Measurements from ENCODE around the gene KCTD19.

Gene KCTD19

DNA sequence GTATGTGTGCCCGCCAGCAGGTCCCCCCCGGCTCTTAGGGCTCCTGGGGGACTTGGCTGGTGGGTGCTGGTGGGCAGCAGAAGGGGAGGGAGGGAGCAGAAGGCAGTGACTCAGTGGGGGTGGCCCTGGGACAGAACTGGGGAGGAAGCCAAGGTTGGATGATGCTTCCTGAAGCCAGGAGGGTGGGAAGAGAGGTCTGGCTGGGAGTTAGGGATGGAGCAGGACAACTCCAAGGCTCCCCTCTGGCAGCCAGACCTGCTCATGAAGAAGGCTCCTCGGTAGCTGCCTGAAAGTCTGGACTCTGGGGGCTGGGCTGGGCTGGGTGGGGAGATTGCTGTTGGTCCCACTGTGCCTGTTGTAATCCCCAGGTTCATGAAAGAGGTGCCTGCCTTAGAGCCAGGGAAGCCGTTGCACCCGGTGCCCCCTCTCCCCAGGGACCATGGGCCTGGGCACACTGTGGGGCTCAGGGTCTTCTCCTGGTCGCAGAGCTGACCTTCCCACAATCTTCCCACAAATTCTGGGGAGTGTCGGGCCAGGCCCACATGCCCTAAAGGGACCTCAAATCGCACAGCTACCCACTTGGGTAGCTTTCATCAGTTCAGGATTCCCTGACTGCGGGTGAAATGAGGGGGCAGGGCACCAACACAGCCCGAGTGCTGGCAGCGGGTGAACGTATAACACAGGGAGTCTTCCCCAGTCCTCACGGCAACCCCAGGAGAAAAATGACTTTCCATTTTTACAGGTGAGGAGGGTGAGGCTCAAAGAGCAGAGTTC, 48.4 kb downstream of the KCTD19 start:
- H3K9ac ChIP-seq (ENCODE audit: low read depth in 1 of 2, low read length in 2 of 2), result peak overlapping the region; percentile 68 to 70
- H3K4me1 ChIP-seq (ENCODE audit: control insufficient read depth in 1 of 2, insufficient read depth in 2 of 2, low read length in 2 of 2), result peaks cover 11 to 15% of the 10 kb centered on the region in 2 donors
- H3K4me3 ChIP-seq (ENCODE audit: low read depth in 1 of 2, low read length in 2 of 2), result peak overlapping the region; percentile 82 to 84
- no peaks in the 10 kb centered on the region for H3K27me3 ChIP-seq (ENCODE audit: control insufficient read depth in 1 of 2, insufficient read depth in 2 of 2, low read length in 2 of 2)
- no peaks in the 10 kb centered on the region for H3K9me3 ChIP-seq (ENCODE audit: control insufficient read depth in 1 of 2, low read length in 2 of 2)
- peaks cover 0 to 7% of the 10 kb centered on the region in 2 donors for H3K36me3 ChIP-seq (ENCODE audit: control insufficient read depth in 1 of 2, insufficient read depth in 2 of 2, low read length in 2 of 2)
- H3K27ac ChIP-seq (ENCODE audit: low read depth, low read length), result peak overlapping the region; percentile 20

DNA sequence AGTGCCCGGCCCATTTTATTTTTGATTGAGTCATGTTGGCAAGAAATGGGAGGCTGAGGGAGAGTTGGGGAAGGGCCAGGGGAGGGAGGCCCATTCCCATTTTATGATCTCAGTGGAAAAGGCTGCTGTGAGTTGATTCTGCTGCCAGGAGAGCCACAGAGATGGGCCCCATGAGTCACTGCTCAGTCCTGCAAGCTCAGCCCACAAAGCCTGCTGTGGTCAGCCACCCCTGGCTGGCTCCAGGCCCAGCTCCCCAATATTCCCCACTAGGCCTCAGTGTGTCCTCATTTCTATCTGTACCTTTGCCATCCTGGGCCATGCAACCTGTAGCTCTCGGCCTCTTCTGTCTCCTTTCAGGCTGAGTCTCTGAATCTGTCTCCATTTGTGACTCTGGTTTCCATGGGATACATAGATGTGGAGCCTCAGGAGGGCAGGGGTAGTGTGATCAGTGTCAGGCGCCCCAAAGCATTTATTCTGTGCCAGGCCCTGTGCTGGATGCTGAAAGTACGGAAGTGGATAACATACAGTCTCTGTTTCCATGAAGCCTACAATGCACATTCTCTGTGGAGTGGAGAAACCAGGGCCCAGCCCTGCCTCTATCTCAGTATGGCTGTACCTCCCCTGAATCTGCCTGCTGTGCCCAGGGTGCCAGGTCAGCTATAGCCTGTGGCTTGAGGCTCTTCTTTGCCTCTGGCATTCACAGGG, 49.1 kb downstream of the KCTD19 start:
- H3K4me1 ChIP-seq (ENCODE audit: control insufficient read depth in 1 of 2, insufficient read depth in 2 of 2, low read length in 2 of 2), result peaks cover 11 to 15% of the 10 kb centered on the region in 2 donors
- peak overlapping the region; percentile 20 for H3K27ac ChIP-seq (ENCODE audit: low read depth, low read length)
- H3K9me3 ChIP-seq (ENCODE audit: control insufficient read depth in 1 of 2, low read length in 2 of 2), result no peaks in the 10 kb centered on the region
- H3K9ac ChIP-seq (ENCODE audit: low read depth in 1 of 2, low read length in 2 of 2), result peak overlapping the region in 1 of 2 donors; percentile 10
- peaks cover 0 to 7% of the 10 kb centered on the region in 2 donors for H3K36me3 ChIP-seq (ENCODE audit: control insufficient read depth in 1 of 2, insufficient read depth in 2 of 2, low read length in 2 of 2)
- no peaks in the 10 kb centered on the region for H3K27me3 ChIP-seq (ENCODE audit: control insufficient read depth in 1 of 2, insufficient read depth in 2 of 2, low read length in 2 of 2)
- no peak overlapping the region for H3K4me3 ChIP-seq (ENCODE audit: low read depth in 1 of 2, low read length in 2 of 2)

DNA sequence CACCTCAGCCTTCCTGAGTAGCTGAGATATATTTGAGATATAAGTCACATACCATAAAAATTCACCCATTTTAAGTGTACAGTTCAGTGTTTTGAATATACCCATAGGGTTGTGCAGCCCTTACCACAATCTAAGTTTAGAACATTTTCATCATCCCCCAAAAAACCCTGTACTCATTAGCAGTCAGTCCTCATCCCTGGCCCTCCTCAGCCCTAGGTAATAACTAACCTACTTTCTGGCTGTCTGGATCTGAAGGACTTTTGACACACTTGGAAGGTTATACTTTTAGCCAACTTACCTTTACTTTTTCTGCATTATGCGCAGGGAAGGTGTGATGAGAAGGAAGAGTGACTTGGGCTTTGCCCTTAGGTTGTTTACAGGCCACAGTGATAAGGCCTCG, 51.2 kb downstream of the KCTD19 start:
- Histone ChIP-seq H3K27ac (ENCODE audit: low read depth, low read length) (no peak overlapping the region), H3K36me3 (ENCODE audit: control insufficient read depth in 1 of 2, insufficient read depth in 2 of 2, low read length in 2 of 2) (peaks cover 0 to 7% of the 10 kb centered on the region in 2 donors), H3K9me3 (ENCODE audit: control insufficient read depth in 1 of 2, low read length in 2 of 2) (no peaks in the 10 kb centered on the region), H3K4me1 (ENCODE audit: control insufficient read depth in 1 of 2, insufficient read depth in 2 of 2, low read length in 2 of 2) (peaks cover 11 to 15% of the 10 kb centered on the region in 2 donors), H3K9ac (ENCODE audit: low read depth in 1 of 2, low read length in 2 of 2) (no peak overlapping the region), H3K27me3 (ENCODE audit: control insufficient read depth in 1 of 2, insufficient read depth in 2 of 2, low read length in 2 of 2) (no peaks in the 10 kb centered on the region), H3K4me3 (ENCODE audit: low read depth in 1 of 2, low read length in 2 of 2) (no peak overlapping the region)

DNA sequence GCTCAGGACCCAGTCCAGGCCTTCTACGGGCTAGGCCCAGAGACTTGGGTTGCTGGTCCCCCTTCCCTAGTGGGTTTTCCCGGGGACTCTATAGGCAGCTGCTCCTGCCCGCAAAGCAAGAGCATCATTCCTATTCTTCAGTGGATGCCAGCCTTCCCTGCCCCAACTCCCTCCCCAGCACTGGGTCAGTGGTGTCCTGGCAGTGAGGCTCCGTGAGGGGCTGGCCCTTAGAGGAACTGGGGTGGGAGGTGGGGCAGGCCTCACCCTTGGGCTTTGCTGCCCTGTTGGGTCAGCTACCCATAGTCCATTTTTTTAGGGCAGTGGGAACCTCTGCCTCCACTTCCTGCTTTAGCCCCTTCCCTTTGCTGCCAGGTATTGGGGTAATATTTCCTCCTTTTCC, 55.1 kb downstream of the KCTD19 start:
- H3K36me3 ChIP-seq (ENCODE audit: control insufficient read depth in 1 of 2, insufficient read depth in 2 of 2, low read length in 2 of 2), result peaks cover 0 to 4% of the 10 kb centered on the region in 2 donors
- no peak overlapping the region for H3K9ac ChIP-seq (ENCODE audit: low read depth in 1 of 2, low read length in 2 of 2)
- no peaks in the 10 kb centered on the region for H3K9me3 ChIP-seq (ENCODE audit: control insufficient read depth in 1 of 2, low read length in 2 of 2)
- no peaks in the 10 kb centered on the region for H3K27me3 ChIP-seq (ENCODE audit: control insufficient read depth in 1 of 2, insufficient read depth in 2 of 2, low read length in 2 of 2)
- H3K4me1 ChIP-seq (ENCODE audit: control insufficient read depth in 1 of 2, insufficient read depth in 2 of 2, low read length in 2 of 2), result no peaks in the 10 kb centered on the region
- H3K4me3 ChIP-seq (ENCODE audit: low read depth in 1 of 2, low read length in 2 of 2), result no peak overlapping the region
- H3K27ac ChIP-seq (ENCODE audit: low read depth, low read length), result no peak overlapping the region

DNA sequence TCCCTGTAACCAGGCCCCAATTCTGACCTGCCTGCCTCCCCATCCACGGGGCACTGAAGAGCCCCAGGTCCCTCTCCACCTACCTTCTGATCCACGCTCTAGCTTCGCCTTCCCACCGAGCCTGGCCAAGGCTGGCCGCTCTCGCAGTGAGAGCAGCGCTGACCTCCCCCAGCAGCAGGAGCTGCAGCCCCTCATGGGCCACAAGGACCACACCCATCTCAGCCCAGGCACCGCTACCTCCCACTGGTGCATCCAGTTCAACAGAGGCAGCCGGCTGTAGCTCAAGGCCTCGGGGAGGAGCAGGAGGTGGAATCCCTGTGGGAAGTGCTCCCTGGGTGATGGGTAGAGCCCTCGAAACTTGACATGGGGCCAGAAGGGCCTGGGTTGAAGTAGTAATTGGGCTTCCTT, 55.6 kb downstream of the KCTD19 start:
- no peak overlapping the region for H3K27ac ChIP-seq (ENCODE audit: low read depth, low read length)
- no peak overlapping the region for H3K9ac ChIP-seq (ENCODE audit: low read depth in 1 of 2, low read length in 2 of 2)
- peaks cover 0 to 3% of the 10 kb centered on the region in 2 donors for H3K36me3 ChIP-seq (ENCODE audit: control insufficient read depth in 1 of 2, insufficient read depth in 2 of 2, low read length in 2 of 2)
- H3K4me3 ChIP-seq (ENCODE audit: low read depth in 1 of 2, low read length in 2 of 2), result no peak overlapping the region
- no peaks in the 10 kb centered on the region for H3K27me3 ChIP-seq (ENCODE audit: control insufficient read depth in 1 of 2, insufficient read depth in 2 of 2, low read length in 2 of 2)
- H3K9me3 ChIP-seq (ENCODE audit: control insufficient read depth in 1 of 2, low read length in 2 of 2), result no peaks in the 10 kb centered on the region
- H3K4me1 ChIP-seq (ENCODE audit: control insufficient read depth in 1 of 2, insufficient read depth in 2 of 2, low read length in 2 of 2), result no peaks in the 10 kb centered on the region

DNA sequence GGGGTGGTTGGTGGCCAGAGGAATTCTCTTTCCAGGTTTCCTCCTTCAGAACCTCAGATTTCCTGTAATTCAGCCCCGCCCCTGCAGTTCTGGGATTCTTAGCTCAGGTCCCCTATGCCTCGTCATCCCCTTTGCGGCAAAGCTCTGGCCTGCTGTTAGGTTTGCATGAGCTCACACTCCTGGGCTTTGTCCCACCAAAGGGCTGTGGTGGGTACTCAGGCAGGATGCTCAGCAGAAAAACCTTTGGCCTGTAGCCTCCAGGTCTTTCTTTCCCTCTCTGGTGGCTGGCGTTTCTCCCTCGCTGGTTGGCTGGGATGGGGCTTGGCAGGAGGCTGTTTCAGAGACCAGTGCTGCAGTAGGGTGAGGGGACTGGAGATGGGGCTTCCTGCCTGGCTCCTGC, 56.8 kb downstream of the KCTD19 start:
- Histone ChIP-seq H3K27me3 (ENCODE audit: control insufficient read depth in 1 of 2, insufficient read depth in 2 of 2, low read length in 2 of 2) (no peaks in the 10 kb centered on the region), H3K9me3 (ENCODE audit: control insufficient read depth in 1 of 2, low read length in 2 of 2) (no peaks in the 10 kb centered on the region), H3K4me3 (ENCODE audit: low read depth in 1 of 2, low read length in 2 of 2) (no peak overlapping the region), H3K9ac (ENCODE audit: low read depth in 1 of 2, low read length in 2 of 2) (no peak overlapping the region), H3K4me1 (ENCODE audit: control insufficient read depth in 1 of 2, insufficient read depth in 2 of 2, low read length in 2 of 2) (no peaks in the 10 kb centered on the region), H3K27ac (ENCODE audit: low read depth, low read length) (no peak overlapping the region), H3K36me3 (ENCODE audit: control insufficient read depth in 1 of 2, insufficient read depth in 2 of 2, low read length in 2 of 2) (no peaks in the 10 kb centered on the region)

DNA sequence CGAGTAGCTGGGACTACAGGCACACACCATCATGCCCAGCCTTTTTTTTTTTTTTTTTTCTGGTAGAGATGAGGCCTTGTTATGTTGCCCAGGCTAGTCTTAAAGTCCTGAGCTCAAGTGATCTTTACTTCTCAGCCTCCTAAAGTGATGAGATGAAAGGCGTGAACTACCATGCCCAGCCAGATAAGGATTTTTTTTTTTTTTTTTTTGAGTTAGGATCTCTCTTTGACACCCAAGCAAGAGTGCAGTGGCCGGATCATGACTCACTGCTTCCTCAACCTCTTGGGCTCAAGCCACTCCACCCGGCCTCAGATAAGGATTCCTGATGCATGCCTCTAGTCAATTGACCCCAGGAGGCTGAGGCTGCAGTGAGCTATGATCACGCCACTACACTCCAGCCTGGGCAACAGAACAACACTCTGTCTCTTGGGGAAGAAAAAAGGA, 58.4 kb downstream of the KCTD19 start:
- no peak overlapping the region for H3K27ac ChIP-seq (ENCODE audit: low read depth, low read length)
- H3K27me3 ChIP-seq (ENCODE audit: control insufficient read depth in 1 of 2, insufficient read depth in 2 of 2, low read length in 2 of 2), result peaks cover 0 to 2% of the 10 kb centered on the region in 2 donors
- no peaks in the 10 kb centered on the region for H3K4me1 ChIP-seq (ENCODE audit: control insufficient read depth in 1 of 2, insufficient read depth in 2 of 2, low read length in 2 of 2)

DNA sequence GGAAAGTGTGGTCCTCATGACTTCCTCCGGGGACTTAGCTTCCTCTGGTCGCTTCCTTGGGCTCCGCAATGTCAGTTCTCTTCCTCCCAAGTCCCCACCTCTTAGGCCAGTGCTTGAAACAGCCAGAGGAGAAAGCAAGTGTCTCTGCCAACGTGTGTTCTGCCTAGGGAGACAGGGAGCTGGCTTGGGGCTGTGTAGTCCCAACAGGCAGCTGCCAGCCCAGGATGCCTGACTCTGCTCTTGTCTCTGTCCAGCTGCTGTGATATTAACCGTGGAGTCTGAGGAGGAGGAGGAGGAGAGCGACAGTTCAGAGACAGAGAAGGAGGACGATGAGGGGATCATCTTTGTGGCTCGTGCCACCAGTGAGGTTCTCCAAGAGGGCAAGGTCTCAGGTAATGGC, 60.7 kb downstream of the KCTD19 start:
- no peaks in the 10 kb centered on the region for H3K9me3 ChIP-seq (ENCODE audit: control insufficient read depth in 1 of 2, low read length in 2 of 2)
- peaks cover 0 to 2% of the 10 kb centered on the region in 2 donors for H3K27me3 ChIP-seq (ENCODE audit: control insufficient read depth in 1 of 2, insufficient read depth in 2 of 2, low read length in 2 of 2)
- no peaks in the 10 kb centered on the region for H3K4me1 ChIP-seq (ENCODE audit: control insufficient read depth in 1 of 2, insufficient read depth in 2 of 2, low read length in 2 of 2)

More for the DNA sequence above, 58.4 kb downstream of the KCTD19 start:
- H3K4me3 ChIP-seq (ENCODE audit: low read depth in 1 of 2, low read length in 2 of 2), result no peak overlapping the region
- no peaks in the 10 kb centered on the region for H3K36me3 ChIP-seq (ENCODE audit: control insufficient read depth in 1 of 2, insufficient read depth in 2 of 2, low read length in 2 of 2)
- no peaks in the 10 kb centered on the region for H3K9me3 ChIP-seq (ENCODE audit: control insufficient read depth in 1 of 2, low read length in 2 of 2)
- H3K9ac ChIP-seq (ENCODE audit: low read depth in 1 of 2, low read length in 2 of 2), result no peak overlapping the region

DNA sequence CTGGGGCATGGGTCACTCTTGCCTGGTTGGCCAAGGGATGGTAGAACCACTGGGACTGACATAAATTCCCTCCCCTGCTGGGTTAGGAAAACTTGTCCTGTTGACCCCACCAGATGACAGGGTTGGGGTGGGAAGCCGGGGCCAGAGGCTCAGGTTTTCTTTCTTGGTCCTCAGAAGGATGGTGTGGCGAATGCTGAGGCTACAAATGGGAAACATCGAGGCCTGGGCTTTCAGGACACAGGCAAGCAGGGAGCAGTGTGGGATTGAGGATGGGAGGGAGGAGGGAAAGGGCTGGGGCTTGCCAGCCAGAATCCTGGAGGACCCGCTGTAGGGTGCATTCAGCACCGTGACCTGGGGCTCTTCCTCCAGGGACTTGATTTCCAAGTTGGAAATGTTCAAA, 61.7 kb downstream of the KCTD19 start:
- Histone ChIP-seq H3K9ac (ENCODE audit: low read depth in 1 of 2, low read length in 2 of 2) (no peak overlapping the region), H3K9me3 (ENCODE audit: control insufficient read depth in 1 of 2, low read length in 2 of 2) (no peaks in the 10 kb centered on the region), H3K27me3 (ENCODE audit: control insufficient read depth in 1 of 2, insufficient read depth in 2 of 2, low read length in 2 of 2) (peaks cover 0 to 2% of the 10 kb centered on the region in 2 donors), H3K27ac (ENCODE audit: low read depth, low read length) (no peak overlapping the region), H3K36me3 (ENCODE audit: control insufficient read depth in 1 of 2, insufficient read depth in 2 of 2, low read length in 2 of 2) (no peaks in the 10 kb centered on the region), H3K4me1 (ENCODE audit: control insufficient read depth in 1 of 2, insufficient read depth in 2 of 2, low read length in 2 of 2) (no peaks in the 10 kb centered on the region), H3K4me3 (ENCODE audit: low read depth in 1 of 2, low read length in 2 of 2) (no peak overlapping the region)

More for the DNA sequence above, 60.7 kb downstream of the KCTD19 start:
- Histone ChIP-seq H3K27ac (ENCODE audit: low read depth, low read length) (no peak overlapping the region), H3K9ac (ENCODE audit: low read depth in 1 of 2, low read length in 2 of 2) (no peak overlapping the region), H3K36me3 (ENCODE audit: control insufficient read depth in 1 of 2, insufficient read depth in 2 of 2, low read length in 2 of 2) (no peaks in the 10 kb centered on the region), H3K4me3 (ENCODE audit: low read depth in 1 of 2, low read length in 2 of 2) (no peak overlapping the region)

DNA sequence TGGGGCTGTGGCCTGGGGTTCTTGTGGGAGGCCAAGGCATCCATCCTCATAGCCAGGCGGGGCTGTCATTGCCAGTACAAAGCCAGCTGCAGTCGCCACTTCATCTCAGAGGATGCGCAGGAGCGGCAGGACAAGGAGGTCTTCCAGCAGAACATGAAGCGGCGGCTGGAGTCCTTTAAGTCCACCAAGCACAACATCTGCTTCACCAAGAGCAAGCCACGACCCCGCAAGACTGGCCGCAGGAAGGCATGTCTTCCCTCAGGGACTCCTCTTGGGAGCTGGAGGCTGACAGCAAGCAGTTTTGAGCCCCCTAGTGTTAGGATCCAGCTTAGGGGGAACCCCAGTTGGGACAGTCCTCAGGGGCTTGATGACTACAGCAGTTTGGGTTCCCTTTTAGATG, 62.3 kb downstream of the KCTD19 start:
- no peaks in the 10 kb centered on the region for H3K4me1 ChIP-seq (ENCODE audit: control insufficient read depth in 1 of 2, insufficient read depth in 2 of 2, low read length in 2 of 2)
- H3K27ac ChIP-seq (ENCODE audit: low read depth, low read length), result no peak overlapping the region
- no peak overlapping the region for H3K9ac ChIP-seq (ENCODE audit: low read depth in 1 of 2, low read length in 2 of 2)
- no peaks in the 10 kb centered on the region for H3K9me3 ChIP-seq (ENCODE audit: control insufficient read depth in 1 of 2, low read length in 2 of 2)
- peaks cover 0 to 2% of the 10 kb centered on the region in 2 donors for H3K27me3 ChIP-seq (ENCODE audit: control insufficient read depth in 1 of 2, insufficient read depth in 2 of 2, low read length in 2 of 2)
- no peaks in the 10 kb centered on the region for H3K36me3 ChIP-seq (ENCODE audit: control insufficient read depth in 1 of 2, insufficient read depth in 2 of 2, low read length in 2 of 2)
- H3K4me3 ChIP-seq (ENCODE audit: low read depth in 1 of 2, low read length in 2 of 2), result no peak overlapping the region
